Measurements from ENCODE around the gene KRTAP25-1.

Gene KRTAP25-1

GRCh38 chr21:30255679-30256078, 33.6 kb downstream of the KRTAP25-1 start:
- Histone ChIP-seq H3K4me2 (ENCODE audit: low read length) (no peak overlapping the region), H3K4me3 (ENCODE audit: low read depth, low read length) (no peak overlapping the region), H3K79me2 (ENCODE audit: control insufficient read depth, insufficient read depth, low read length, poor library complexity) (no peaks in the 10 kb centered on the region), H4K91ac (ENCODE audit: low read depth, low read length) (no peak overlapping the region), H2BK120ac (ENCODE audit: insufficient read depth, low read length, poor library complexity) (no peak overlapping the region), H3K4ac (ENCODE audit: low read depth, low read length) (no peak overlapping the region), H3K27me3 (ENCODE audit: insufficient read depth, low read length) (no peaks in the 10 kb centered on the region), H3K9ac (ENCODE audit: low read length) (no peak overlapping the region), H3K4me1 (ENCODE audit: control insufficient read depth in 1 of 2, insufficient read depth in 2 of 2, low read length in 2 of 2) (no peaks in the 10 kb centered on the region), H3K79me1 (ENCODE audit: low read length) (no peaks in the 10 kb centered on the region), H3K14ac (ENCODE audit: low read length) (no peak overlapping the region), H4K8ac (ENCODE audit: low read depth, low read length) (no peak overlapping the region), H2BK5ac (ENCODE audit: low read depth, low read length, poor library complexity) (no peak overlapping the region), H3K18ac (ENCODE audit: low read length) (no peak overlapping the region), H2AFZ (ENCODE audit: insufficient read depth, low read length, poor library complexity) (no peak overlapping the region), H3K36me3 (ENCODE audit: control insufficient read depth in 1 of 2, insufficient read depth in 2 of 2, low read length in 2 of 2) (no peaks in the 10 kb centered on the region), H2AK5ac (ENCODE audit: low read length) (no peak overlapping the region), H2BK12ac (ENCODE audit: low read length) (no peak overlapping the region), H4K12ac (ENCODE audit: low read depth, low read length) (no peak overlapping the region), H3K9me3 (ENCODE audit: insufficient read depth, low read depth, low read length) (no peaks in the 10 kb centered on the region), H3K27ac (ENCODE audit: low read depth, low read length) (no peak overlapping the region), H3K23ac (ENCODE audit: low read length) (no peak overlapping the region)
- WGBS (ENCODE audit: extremely low coverage, insufficient coverage, insufficient read length), result no CpG with 5 or more reads among the region's 1 CpG
- no peak for DNase-seq

- H3K9ac ChIP-seq (ENCODE audit: low read length), result no peak overlapping the region
- no peak for DNase-seq
- H2BK5ac ChIP-seq (ENCODE audit: low read depth, low read length, poor library complexity), result no peak overlapping the region
- H3K18ac ChIP-seq (ENCODE audit: low read length), result no peak overlapping the region
- no peaks in the 10 kb centered on the region for H3K27me3 ChIP-seq (ENCODE audit: insufficient read depth, low read length)
- no peaks in the 10 kb centered on the region for H3K79me1 ChIP-seq (ENCODE audit: low read length)
- no peak overlapping the region for H4K91ac ChIP-seq (ENCODE audit: low read depth, low read length)
- no peak overlapping the region for H3K23ac ChIP-seq (ENCODE audit: low read length)
- no peak overlapping the region for H3K4me2 ChIP-seq (ENCODE audit: low read length)
- H2AFZ ChIP-seq (ENCODE audit: insufficient read depth, low read length, poor library complexity), result no peak overlapping the region
- H4K8ac ChIP-seq (ENCODE audit: low read depth, low read length), result no peak overlapping the region
- H3K36me3 ChIP-seq (ENCODE audit: control insufficient read depth in 1 of 2, insufficient read depth in 2 of 2, low read length in 2 of 2), result no peaks in the 10 kb centered on the region
- no peak overlapping the region for H3K27ac ChIP-seq (ENCODE audit: low read depth, low read length)
- no peak overlapping the region for H4K12ac ChIP-seq (ENCODE audit: low read depth, low read length)
- H3K4me1 ChIP-seq (ENCODE audit: control insufficient read depth in 1 of 2, insufficient read depth in 2 of 2, low read length in 2 of 2), result no peaks in the 10 kb centered on the region
- no peaks in the 10 kb centered on the region for H3K79me2 ChIP-seq (ENCODE audit: control insufficient read depth, insufficient read depth, low read length, poor library complexity)
- no peak overlapping the region for H3K14ac ChIP-seq (ENCODE audit: low read length)
- no peak overlapping the region for H3K4me3 ChIP-seq (ENCODE audit: low read depth, low read length)
- no peak overlapping the region for H2BK120ac ChIP-seq (ENCODE audit: insufficient read depth, low read length, poor library complexity)
- no peaks in the 10 kb centered on the region for H3K9me3 ChIP-seq (ENCODE audit: insufficient read depth, low read depth, low read length)
- no peak overlapping the region for H2AK5ac ChIP-seq (ENCODE audit: low read length)
- WGBS (ENCODE audit: extremely low coverage, insufficient coverage, insufficient read length), result no CpG with 5 or more reads among the region's 1 CpG
- H3K4ac ChIP-seq (ENCODE audit: low read depth, low read length), result no peak overlapping the region
- H2BK12ac ChIP-seq (ENCODE audit: low read length), result no peak overlapping the region
These were observed 37.5 kb downstream of the KRTAP25-1 start for GRCh38 chr21:30251781-30252180.

GRCh38 chr21:30249936-30250335, 39.4 kb downstream of the KRTAP25-1 start:
- no peak overlapping the region for H2BK5ac ChIP-seq (ENCODE audit: low read depth, low read length, poor library complexity)
- no peak overlapping the region for H2BK12ac ChIP-seq (ENCODE audit: low read length)
- no peak overlapping the region for H3K4me2 ChIP-seq (ENCODE audit: low read length)
- no peak overlapping the region for H2AFZ ChIP-seq (ENCODE audit: insufficient read depth, low read length, poor library complexity)
- H3K36me3 ChIP-seq (ENCODE audit: control insufficient read depth in 1 of 2, insufficient read depth in 2 of 2, low read length in 2 of 2), result no peaks in the 10 kb centered on the region
- no peak overlapping the region for H3K14ac ChIP-seq (ENCODE audit: low read length)
- H2AK5ac ChIP-seq (ENCODE audit: low read length), result no peak overlapping the region
- H3K4me1 ChIP-seq (ENCODE audit: control insufficient read depth in 1 of 2, insufficient read depth in 2 of 2, low read length in 2 of 2), result peaks cover 0 to 2% of the 10 kb centered on the region in 2 experiments
- H4K8ac ChIP-seq (ENCODE audit: low read depth, low read length), result no peak overlapping the region
- H3K9ac ChIP-seq (ENCODE audit: low read length), result no peak overlapping the region
- H2BK120ac ChIP-seq (ENCODE audit: insufficient read depth, low read length, poor library complexity), result no peak overlapping the region
- H4K91ac ChIP-seq (ENCODE audit: low read depth, low read length), result no peak overlapping the region
- H3K4me3 ChIP-seq (ENCODE audit: low read depth, low read length), result no peak overlapping the region
- no peaks in the 10 kb centered on the region for H3K9me3 ChIP-seq (ENCODE audit: insufficient read depth, low read depth, low read length)
- no peak overlapping the region for H3K18ac ChIP-seq (ENCODE audit: low read length)
- H3K27me3 ChIP-seq (ENCODE audit: insufficient read depth, low read length), result no peaks in the 10 kb centered on the region
- H3K79me2 ChIP-seq (ENCODE audit: control insufficient read depth, insufficient read depth, low read length, poor library complexity), result no peaks in the 10 kb centered on the region
- H3K23ac ChIP-seq (ENCODE audit: low read length), result no peak overlapping the region
- H3K4ac ChIP-seq (ENCODE audit: low read depth, low read length), result no peak overlapping the region
- DNase-seq, result no peak
- no peak overlapping the region for H4K12ac ChIP-seq (ENCODE audit: low read depth, low read length)
- WGBS (ENCODE audit: extremely low coverage, insufficient coverage, insufficient read length), result no CpG with 5 or more reads among the region's 3 CpGs
- no peak overlapping the region for H3K27ac ChIP-seq (ENCODE audit: low read depth, low read length)
- no peaks in the 10 kb centered on the region for H3K79me1 ChIP-seq (ENCODE audit: low read length)

GRCh38 chr21:30248844-30249243, 40.5 kb downstream of the KRTAP25-1 start:
- Histone ChIP-seq H4K12ac (ENCODE audit: low read depth, low read length) (no peak overlapping the region), H3K27ac (ENCODE audit: low read depth, low read length) (no peak overlapping the region), H3K4me1 (ENCODE audit: control insufficient read depth in 1 of 2, insufficient read depth in 2 of 2, low read length in 2 of 2) (peaks cover 0 to 2% of the 10 kb centered on the region in 2 experiments), H2BK12ac (ENCODE audit: low read length) (no peak overlapping the region), H2AFZ (ENCODE audit: insufficient read depth, low read length, poor library complexity) (no peak overlapping the region), H3K18ac (ENCODE audit: low read length) (no peak overlapping the region), H4K91ac (ENCODE audit: low read depth, low read length) (no peak overlapping the region), H3K79me1 (ENCODE audit: low read length) (no peaks in the 10 kb centered on the region), H3K27me3 (ENCODE audit: insufficient read depth, low read length) (no peaks in the 10 kb centered on the region), H4K8ac (ENCODE audit: low read depth, low read length) (no peak overlapping the region), H3K9me3 (ENCODE audit: insufficient read depth, low read depth, low read length) (no peaks in the 10 kb centered on the region), H2BK5ac (ENCODE audit: low read depth, low read length, poor library complexity) (no peak overlapping the region), H3K14ac (ENCODE audit: low read length) (no peak overlapping the region), H2AK5ac (ENCODE audit: low read length) (no peak overlapping the region), H2BK120ac (ENCODE audit: insufficient read depth, low read length, poor library complexity) (no peak overlapping the region), H3K23ac (ENCODE audit: low read length) (no peak overlapping the region), H3K36me3 (ENCODE audit: control insufficient read depth in 1 of 2, insufficient read depth in 2 of 2, low read length in 2 of 2) (no peaks in the 10 kb centered on the region), H3K4me3 (ENCODE audit: low read depth, low read length) (no peak overlapping the region), H3K9ac (ENCODE audit: low read length) (no peak overlapping the region), H3K4ac (ENCODE audit: low read depth, low read length) (no peak overlapping the region), H3K4me2 (ENCODE audit: low read length) (no peak overlapping the region), H3K79me2 (ENCODE audit: control insufficient read depth, insufficient read depth, low read length, poor library complexity) (no peaks in the 10 kb centered on the region)
- no CpG with 5 or more reads among the region's 9 CpGs for WGBS (ENCODE audit: extremely low coverage, insufficient coverage, insufficient read length)
- no peak for DNase-seq

All from trophoblast cell (in vitro differentiated cells and primary cell).